Ovary (tissue), 9 donors: ENCODE results near the gene SPG7. TPM values are rescaled to one million over a fixed set of nuclear protein-coding genes. Genes with fewer than 3 reads are reported as not detected.

Source experiments
- DNase-seq, 5 donors: peaks; one replicate each; pipeline ENCODE4 v3.0.0-alpha.2; 2019 to 2020
- H3K27ac ChIP-seq, 2 donors: fragments of 200-600 bp; one replicate each; pipeline versions ENCODE4 v1.5.1 to v1.8.0; 2019 to 2022
- H3K27me3 ChIP-seq: fragments of 200-600 bp; one replicate; pipeline ENCODE4 v1.8.0; 2022
- H3K36me3 ChIP-seq: fragments of 200-600 bp; sonication (generic); one replicate; pipeline ENCODE4 v1.5.1; 2019
- H3K4me1 ChIP-seq: one replicate; pipeline ENCODE4 v1.8.1; 2013; ENCODE audit warnings: mild to moderate bottlenecking, moderate library complexity; ENCODE audit not compliant: insufficient read depth
- H3K4me3 ChIP-seq: fragments of 200-600 bp; sonication (generic); one replicate; pipeline ENCODE4 v1.5.1; 2017
- H3K9me3 ChIP-seq, 2 donors: fragments of 200-600 bp in 1 of 2; sonication (generic) in 1 of 2; one replicate each; pipeline versions ENCODE4 v1.5.1 to v1.8.1; 2013 to 2019; ENCODE audit warnings: mild to moderate bottlenecking in 1 of 2, moderate library complexity in 1 of 2
- EP300 ChIP-seq: sonication (generic); formaldehyde crosslinking; IDR thresholded peaks from one replicate; pipeline ENCODE4 v1.6.1; 2017; ENCODE audit warnings: antibody characterized with exemption
- POLR2A ChIP-seq: fragments of 450-650 bp; IDR thresholded peaks from one replicate; pipeline ENCODE4 v1.6.1; 2017; ENCODE audit warnings: antibody characterized with exemption, mild to moderate bottlenecking, moderate library complexity
- WGBS, 3 donors: extraction: QIAGEN DNeasy Blood & Tissue Kit in 1 of 3; methylation state at CpG; one replicate each; pipeline versions ENCODE4 v1.1.5 to v1.1.7; 2013 to 2017; 5-methylcytosine and 5-hydroxymethylcytosine counted together
- intact Hi-C, 4 donors: fragments of 100-400 bp; cut with DNase I; formaldehyde crosslinking; loops; one replicate each; pipeline versions ENCODE4 v1.11.0 to v1.15.1; 2022 to 2023
- polyA plus RNA-seq, 2 donors: library from polyadenylated mRNA; stranded (reverse); fragments of 200-250 nt in 1 of 2; fragments of 350-450 nt in 1 of 2; fragmentation: Illumina TruSeq in 1 of 2; extraction: RNeasy Lipid Tissue Mini Kit (QIAGEN cat#74804) in 1 of 2; gene quantifications; one replicate each; pipeline ENCODE4 v1.2.3, GENCODE V29; 2013 to 2014
- total RNA-seq, 7 donors: library from RNA; depleted of rRNA in 2 of 7; stranded (reverse); fragments of >200 nt in 2 of 7; fragmentation: NEBNext Ultra II Directional in 3 of 7; extraction: Animal tissue kit (Norgen Biotek cat#: 25700) in 3 of 7; gene quantifications; one replicate each; pipeline versions ENCODE4 v1.1.0 to v1.2.4, GENCODE V29; 2016 to 2023
- TF ChIP-seq, protein P1 (sequence below), 3 donors: fragments of 450-650 bp in 2 of 3; fragments of 200-600 bp in 1 of 3; IDR thresholded peaks; one replicate each; pipeline versions ENCODE4 v1.5.1 to v1.8.0; 2016 to 2022; ENCODE audit warnings: antibody characterized with exemption in 3 of 3, mild to moderate bottlenecking in 1 of 3
- donor health status: DM: no; HTN: no; CAD: no; lungs with moderate emphysema.
- donor health status: DM: no; HTN: no; CAD: no.
- donor health status: Bipolar disorder and iron deficiency.
- donor health status: DM: yes; HTN: yes; CAD: no.
- donor health status: DM: no; HTN: no; CAD: no.
- donor health status: DM: yes; HTN: yes; CAD: no.

SPG7 gene
- total and polyA plus RNA-seq, 9 donors, result 48.9 to 145 (median 92.2) TPM

GRCh38 chr16:89523680-89524344 lies 15.6 kb downstream of the SPG7 start:
- Histone ChIP-seq H3K27me3 (no peaks in the 10 kb centered on the region), H3K36me3 (no peaks in the 10 kb centered on the region), H3K4me1 (no peaks in the 10 kb centered on the region), H3K9me3 (no peaks in the 10 kb centered on the region), H3K27ac (no peak overlapping the region), H3K4me3 (no peak overlapping the region)
- DNase-seq, result no peak
- WGBS, 3 donors, result 79 to 85% (median 84%) methylated on average over 32 of the region's 32 CpGs
- TF ChIP-seq EP300 (no peak), POLR2A (no peak)
- TF ChIP-seq, protein P1, sequence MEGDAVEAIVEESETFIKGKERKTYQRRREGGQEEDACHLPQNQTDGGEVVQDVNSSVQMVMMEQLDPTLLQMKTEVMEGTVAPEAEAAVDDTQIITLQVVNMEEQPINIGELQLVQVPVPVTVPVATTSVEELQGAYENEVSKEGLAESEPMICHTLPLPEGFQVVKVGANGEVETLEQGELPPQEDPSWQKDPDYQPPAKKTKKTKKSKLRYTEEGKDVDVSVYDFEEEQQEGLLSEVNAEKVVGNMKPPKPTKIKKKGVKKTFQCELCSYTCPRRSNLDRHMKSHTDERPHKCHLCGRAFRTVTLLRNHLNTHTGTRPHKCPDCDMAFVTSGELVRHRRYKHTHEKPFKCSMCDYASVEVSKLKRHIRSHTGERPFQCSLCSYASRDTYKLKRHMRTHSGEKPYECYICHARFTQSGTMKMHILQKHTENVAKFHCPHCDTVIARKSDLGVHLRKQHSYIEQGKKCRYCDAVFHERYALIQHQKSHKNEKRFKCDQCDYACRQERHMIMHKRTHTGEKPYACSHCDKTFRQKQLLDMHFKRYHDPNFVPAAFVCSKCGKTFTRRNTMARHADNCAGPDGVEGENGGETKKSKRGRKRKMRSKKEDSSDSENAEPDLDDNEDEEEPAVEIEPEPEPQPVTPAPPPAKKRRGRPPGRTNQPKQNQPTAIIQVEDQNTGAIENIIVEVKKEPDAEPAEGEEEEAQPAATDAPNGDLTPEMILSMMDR (IDR thresholded peaks at IDR 0.05), result no peak
- intact Hi-C loops, result no loop called here

- Histone ChIP-seq H3K27ac (no peak overlapping the region), H3K4me3 (no peak overlapping the region), H3K36me3 (no peaks in the 10 kb centered on the region), H3K27me3 (no peaks in the 10 kb centered on the region), H3K4me1 (no peaks in the 10 kb centered on the region), H3K9me3 (no peaks in the 10 kb centered on the region)
- DNase-seq, result no peak
- intact Hi-C loops, result no loop called here
- WGBS, 3 donors, result 78 to 81% (median 80%) methylated on average over 20 of the region's 20 CpGs
- TF ChIP-seq POLR2A (no peak), EP300 (no peak)
- TF ChIP-seq, protein P1 (IDR thresholded peaks at IDR 0.05), result no peak
These were observed 17.1 kb downstream of the SPG7 start for GRCh38 chr16:89525146-89525913.

DNA sequence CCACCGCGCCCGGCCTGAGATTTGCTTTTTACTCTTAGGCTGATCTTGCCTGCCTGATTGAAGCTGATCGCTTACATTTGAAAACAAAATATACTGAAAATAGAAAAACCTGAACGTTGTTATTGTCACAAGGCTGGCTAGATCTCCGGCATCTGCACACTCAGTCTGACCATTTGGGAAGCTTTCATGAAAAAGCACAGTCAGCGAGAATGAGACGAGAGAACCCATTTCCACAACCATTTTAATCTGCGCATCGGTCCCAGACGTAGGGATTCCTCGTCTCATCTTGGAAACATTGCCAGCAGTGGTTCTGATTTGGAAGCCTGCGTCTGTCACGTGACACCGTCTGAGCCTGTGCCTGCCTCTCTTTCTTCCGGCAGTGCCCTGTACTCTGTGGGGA lies 20.9 kb downstream of the SPG7 start:
- DNase-seq, result no peak
- WGBS, 3 donors, result 83 to 88% (median 87%) methylated on average over 16 of the region's 16 CpGs
- no peak overlapping the region for H3K4me3 ChIP-seq
- H3K27me3 ChIP-seq, result no peaks in the 10 kb centered on the region
- H3K36me3 ChIP-seq, result no peaks in the 10 kb centered on the region
- H3K4me1 ChIP-seq, result no peaks in the 10 kb centered on the region
- H3K9me3 ChIP-seq, result no peaks in the 10 kb centered on the region
- intact Hi-C loops, result no loop called here
- no peak overlapping the region for H3K27ac ChIP-seq
- no peak for TF ChIP-seq POLR2A
- TF ChIP-seq, protein P1 (IDR thresholded peaks at IDR 0.05), result no peak
- TF ChIP-seq EP300, result no peak

- TF ChIP-seq EP300 (no peak), POLR2A (no peak)
- TF ChIP-seq, protein P1 (IDR thresholded peaks at IDR 0.05), result no peak
- Histone ChIP-seq H3K27me3 (no peaks in the 10 kb centered on the region), H3K27ac (no peak overlapping the region), H3K9me3 (no peaks in the 10 kb centered on the region), H3K4me3 (no peak overlapping the region), H3K36me3 (no peaks in the 10 kb centered on the region), H3K4me1 (no peaks in the 10 kb centered on the region)
- no peak for DNase-seq
- WGBS, 3 donors, result 88 to 90% (median 89%) methylated on average over 37 of the region's 37 CpGs
- intact Hi-C loops, result no loop called here
These were observed 22.5 kb downstream of the SPG7 start for GRCh38 chr16:89530401-89531381.
